GM20000 (cell line): ENCODE results near the gene ARVCF.

Source experiments
- DNase-seq: peaks from one replicate; pipeline ENCODE4 v3.0.0; 2012; ENCODE audit warnings: low spot score
- TF ChIP-seq, protein P1 (sequence below): IDR thresholded peaks from 2 replicates; pipeline ENCODE4 v1.5.1; 2012; ENCODE audit warnings: mild to moderate bottlenecking, control low read depth; ENCODE audit errors: extremely low read depth, missing control alignments

The ARVCF gene

GRCh38 chr22:20038574-20038973 is 22.0 kb upstream of the ARVCF start:
- TF ChIP-seq, protein P1, sequence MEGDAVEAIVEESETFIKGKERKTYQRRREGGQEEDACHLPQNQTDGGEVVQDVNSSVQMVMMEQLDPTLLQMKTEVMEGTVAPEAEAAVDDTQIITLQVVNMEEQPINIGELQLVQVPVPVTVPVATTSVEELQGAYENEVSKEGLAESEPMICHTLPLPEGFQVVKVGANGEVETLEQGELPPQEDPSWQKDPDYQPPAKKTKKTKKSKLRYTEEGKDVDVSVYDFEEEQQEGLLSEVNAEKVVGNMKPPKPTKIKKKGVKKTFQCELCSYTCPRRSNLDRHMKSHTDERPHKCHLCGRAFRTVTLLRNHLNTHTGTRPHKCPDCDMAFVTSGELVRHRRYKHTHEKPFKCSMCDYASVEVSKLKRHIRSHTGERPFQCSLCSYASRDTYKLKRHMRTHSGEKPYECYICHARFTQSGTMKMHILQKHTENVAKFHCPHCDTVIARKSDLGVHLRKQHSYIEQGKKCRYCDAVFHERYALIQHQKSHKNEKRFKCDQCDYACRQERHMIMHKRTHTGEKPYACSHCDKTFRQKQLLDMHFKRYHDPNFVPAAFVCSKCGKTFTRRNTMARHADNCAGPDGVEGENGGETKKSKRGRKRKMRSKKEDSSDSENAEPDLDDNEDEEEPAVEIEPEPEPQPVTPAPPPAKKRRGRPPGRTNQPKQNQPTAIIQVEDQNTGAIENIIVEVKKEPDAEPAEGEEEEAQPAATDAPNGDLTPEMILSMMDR = no peak

DNA sequence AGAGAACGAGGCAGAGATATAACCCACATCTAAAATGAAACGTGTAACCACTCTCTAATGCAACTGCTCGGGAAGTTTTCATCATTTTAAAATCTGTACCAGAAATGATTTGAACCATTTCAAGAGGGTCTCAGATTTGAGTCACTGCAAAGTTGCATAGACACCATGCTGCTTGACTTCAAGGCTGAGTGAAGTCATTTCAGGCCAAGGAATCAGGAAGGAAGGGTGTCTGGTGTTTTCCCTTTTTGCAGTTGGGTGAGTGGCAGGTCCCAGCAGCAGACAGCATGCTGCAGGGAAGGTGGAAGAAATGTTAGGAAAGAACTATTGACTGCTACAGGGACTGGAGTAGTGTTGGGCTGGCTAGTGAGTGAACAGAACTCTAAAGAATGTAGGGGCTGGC is 20.8 kb upstream of the ARVCF start:
- no peak for DNase-seq
- TF ChIP-seq, protein P1 = no peak

More at GRCh38 chr22:20038574-20038973, 22.0 kb upstream of the ARVCF start:
- DNase-seq = no peak

DNA sequence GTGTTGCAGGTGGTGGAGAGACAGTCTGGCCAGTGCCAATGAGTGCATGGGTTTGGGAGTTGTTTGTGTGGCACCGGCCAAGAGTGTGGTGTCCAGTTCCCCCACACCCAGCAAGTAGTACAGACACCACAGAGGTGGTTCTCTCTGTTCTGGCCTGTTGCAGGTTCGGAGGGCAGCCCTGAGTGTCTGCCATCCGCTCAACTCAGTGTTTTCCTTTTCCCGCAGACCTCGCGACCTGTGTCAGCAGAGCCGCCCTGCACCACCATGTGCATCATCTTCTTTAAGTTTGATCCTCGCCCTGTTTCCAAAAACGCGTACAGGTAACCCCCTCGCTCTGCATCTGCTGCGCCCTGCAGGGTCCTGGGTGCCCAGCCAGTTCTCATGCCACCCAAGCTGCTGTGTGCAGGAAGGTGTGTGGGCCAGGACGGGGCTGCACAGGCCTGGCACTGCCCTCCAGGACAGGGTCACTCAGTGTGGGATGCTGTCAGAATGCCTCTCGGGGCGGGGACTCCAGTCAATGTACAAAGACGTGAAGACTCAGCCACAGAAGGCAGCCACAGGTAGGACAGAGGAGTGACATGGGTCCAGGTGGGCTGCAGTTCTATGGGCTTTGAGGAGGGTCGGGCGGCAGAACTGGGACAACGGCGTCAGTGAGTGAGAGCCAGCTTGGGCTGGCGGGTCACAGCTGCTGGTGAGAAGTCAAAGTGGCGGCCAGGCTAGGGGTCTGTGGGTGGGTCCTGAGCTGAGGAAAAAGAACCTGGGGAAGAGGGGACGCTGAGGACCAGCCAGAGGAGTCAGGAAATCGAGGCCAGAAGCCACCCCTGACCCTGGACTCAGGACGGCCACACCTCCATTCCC is 20.1 kb upstream of the ARVCF start:
- TF ChIP-seq, protein P1 = no peak
- no peak for DNase-seq

DNA sequence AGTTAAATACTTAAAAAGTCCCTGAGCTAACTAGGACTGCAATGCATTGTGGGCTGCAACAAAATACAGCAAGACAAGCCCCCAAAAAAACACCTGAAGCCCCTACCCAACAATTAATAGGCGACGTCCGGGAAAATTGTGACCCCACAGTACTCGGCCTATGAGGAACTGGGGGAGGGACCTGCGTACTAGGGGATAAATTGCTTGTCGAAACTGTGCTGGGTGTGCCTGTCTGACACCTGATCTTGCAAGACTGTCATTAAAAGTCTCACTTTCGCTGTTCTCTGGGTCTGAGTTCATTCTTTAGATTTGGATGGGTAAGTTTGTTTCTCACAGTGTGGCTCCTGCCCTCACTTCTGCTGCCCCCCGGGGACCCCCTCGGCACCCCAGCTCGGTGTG is 19.5 kb upstream of the ARVCF start:
- TF ChIP-seq, protein P1 = no peak
- no peak for DNase-seq

DNA sequence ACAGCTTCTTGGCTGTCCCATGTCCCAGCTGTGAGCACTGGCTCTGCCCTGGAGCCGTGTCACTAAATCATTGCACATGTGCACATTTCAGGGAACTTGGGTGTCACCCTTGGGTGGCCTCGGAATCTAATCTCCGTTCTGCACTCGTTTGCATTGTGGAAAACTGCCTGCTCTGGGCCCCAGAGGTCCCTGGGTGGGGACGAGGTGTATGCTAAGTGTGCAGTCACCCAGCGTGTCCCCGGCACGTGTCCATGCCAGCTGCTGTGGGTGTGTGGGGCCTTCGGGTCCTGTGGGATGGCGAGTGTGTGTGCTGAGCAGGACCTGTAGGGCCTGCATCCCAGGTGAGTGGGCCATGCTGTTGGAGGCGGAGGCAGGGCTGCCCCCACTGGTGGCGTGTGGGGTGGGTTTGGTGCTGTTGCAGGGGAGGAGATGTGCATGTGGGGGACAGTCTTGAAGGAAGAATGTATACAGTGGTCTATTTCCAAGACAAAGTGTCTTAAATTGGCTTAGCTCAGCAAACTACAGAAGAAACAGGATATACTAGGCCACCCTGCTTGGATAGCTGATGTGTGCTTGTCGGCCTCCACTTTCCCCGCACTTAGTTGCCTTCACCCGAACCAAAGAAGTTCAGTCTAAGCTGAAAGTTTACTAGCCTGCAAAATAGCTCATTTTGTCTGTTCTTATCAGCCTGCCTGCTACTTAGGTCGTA is 18.9 kb upstream of the ARVCF start:
- DNase-seq = no peak
- TF ChIP-seq, protein P1 = no peak

DNA sequence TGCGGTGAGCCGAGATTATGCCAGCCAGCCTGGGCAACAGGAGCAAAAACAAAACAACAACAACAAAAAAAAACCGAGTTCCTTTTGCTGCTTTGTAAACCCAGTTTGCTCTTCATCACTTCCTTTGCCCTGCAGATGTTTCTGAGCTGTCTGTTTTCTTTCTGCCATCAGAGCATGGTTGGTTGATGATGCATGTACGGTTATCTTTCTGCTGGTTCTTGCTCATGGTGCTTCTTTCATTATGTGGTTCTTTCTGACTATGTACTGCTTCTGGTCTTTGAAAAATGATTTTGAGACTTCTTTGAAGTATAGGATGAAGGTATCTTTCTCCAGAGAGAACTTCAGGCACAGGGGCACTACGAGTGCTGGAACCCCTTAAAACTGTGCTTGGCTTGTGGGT is 17.5 kb upstream of the ARVCF start:
- TF ChIP-seq, protein P1 = no peak
- no peak for DNase-seq

- TF ChIP-seq, protein P1 = no peak
- DNase-seq = no peak
Observed at GRCh38 chr22:20033045-20033706, 16.6 kb upstream of the ARVCF start.
